Trophoblast cell (in vitro differentiated cells and primary cell): ENCODE results near the gene CEP83.
"Not testable (repeated sequence)": the region's sequence is repeated elsewhere in the genome, so short reads cannot be mapped to it uniquely, and the experiment has no call there.

Experiments
- DNase-seq, 2 donors: peaks; one replicate each; pipeline ENCODE4 v3.0.0-alpha.2; 2016
- H2AFZ ChIP-seq: 2 replicates; pipeline ENCODE4 v1.6.1; 2013; ENCODE audit warnings: low read length, moderate library complexity, mild to moderate bottlenecking; ENCODE audit not compliant: insufficient read depth, poor library complexity
- H2AK5ac ChIP-seq: 2 replicates; pipeline ENCODE4 v1.6.1; 2013; ENCODE audit warnings: mild to moderate bottlenecking, low read length
- H2BK120ac ChIP-seq: 2 replicates; pipeline ENCODE4 v1.6.1; 2013; ENCODE audit warnings: low read length, mild to moderate bottlenecking, moderate library complexity; ENCODE audit not compliant: insufficient read depth, poor library complexity
- H2BK12ac ChIP-seq: 2 replicates; pipeline ENCODE4 v1.6.1; 2013; ENCODE audit warnings: mild to moderate bottlenecking, low read length, moderate library complexity
- H2BK5ac ChIP-seq: 2 replicates; pipeline ENCODE4 v1.6.1; 2013; ENCODE audit warnings: low read length, low read depth, moderate library complexity, mild to moderate bottlenecking; ENCODE audit not compliant: poor library complexity
- H3K14ac ChIP-seq: 2 replicates; pipeline ENCODE4 v1.6.1; 2013; ENCODE audit warnings: mild to moderate bottlenecking, low read length
- H3K18ac ChIP-seq: 2 replicates; pipeline ENCODE4 v1.6.1; 2013; ENCODE audit warnings: mild to moderate bottlenecking, low read length
- H3K23ac ChIP-seq: 2 replicates; pipeline ENCODE4 v1.6.1; 2013; ENCODE audit warnings: low read length
- H3K27ac ChIP-seq: 2 replicates; pipeline ENCODE4 v1.5.1; 2013; ENCODE audit warnings: low read depth, mild to moderate bottlenecking, inconsistent platforms, low read length, moderate library complexity
- H3K27me3 ChIP-seq: 2 replicates; pipeline ENCODE4 v1.6.1; 2013; ENCODE audit warnings: inconsistent platforms, mild to moderate bottlenecking, low read length, moderate library complexity; ENCODE audit not compliant: insufficient read depth
- H3K36me3 ChIP-seq, 2 experiments: 1 replicate in 1 of 2; 2 replicates in 1 of 2; pipeline ENCODE4 v1.6.1; 2013; ENCODE audit warnings: low read length in 2 of 2, mild to moderate bottlenecking in 2 of 2, moderate library complexity in 1 of 2; ENCODE audit not compliant: insufficient read depth in 2 of 2, control insufficient read depth in 1 of 2
- H3K4ac ChIP-seq: 2 replicates; pipeline ENCODE4 v1.6.1; 2013; ENCODE audit warnings: low read depth, mild to moderate bottlenecking, low read length, moderate library complexity
- H3K4me1 ChIP-seq, 2 experiments: 1 replicate in 1 of 2; 2 replicates in 1 of 2; pipeline ENCODE4 v1.6.1; 2013; ENCODE audit warnings: low read length in 2 of 2, mild to moderate bottlenecking in 2 of 2, moderate library complexity in 1 of 2; ENCODE audit not compliant: insufficient read depth in 2 of 2, control insufficient read depth in 1 of 2
- H3K4me2 ChIP-seq: 2 replicates; pipeline ENCODE4 v1.6.1; 2013; ENCODE audit warnings: inconsistent platforms, mild to moderate bottlenecking, low read length, moderate library complexity
- H3K4me3 ChIP-seq: 2 replicates; pipeline ENCODE4 v1.5.1; 2013; ENCODE audit warnings: mild to moderate bottlenecking, low read depth, low read length, inconsistent platforms
- H3K79me1 ChIP-seq: one replicate; pipeline ENCODE4 v1.6.1; 2013; ENCODE audit warnings: low read length
- H3K79me2 ChIP-seq: 2 replicates; pipeline ENCODE4 v1.6.1; 2013; ENCODE audit warnings: low read length, mild to moderate bottlenecking; ENCODE audit not compliant: control insufficient read depth, insufficient read depth, poor library complexity
- H3K9ac ChIP-seq: 2 replicates; pipeline ENCODE4 v1.6.1; 2013; ENCODE audit warnings: mild to moderate bottlenecking, low read length
- H3K9me3 ChIP-seq: 2 replicates; pipeline ENCODE4 v1.6.1; 2013; ENCODE audit warnings: low read depth, mild to moderate bottlenecking, control low read depth, inconsistent platforms, low read length; ENCODE audit not compliant: insufficient read depth
- H4K12ac ChIP-seq: 2 replicates; pipeline ENCODE4 v1.6.1; 2013; ENCODE audit warnings: low read depth, mild to moderate bottlenecking, low read length, moderate library complexity
- H4K8ac ChIP-seq: 2 replicates; pipeline ENCODE4 v1.6.1; 2013; ENCODE audit warnings: low read depth, mild to moderate bottlenecking, low read length, moderate library complexity
- H4K91ac ChIP-seq: one replicate; pipeline ENCODE4 v1.6.1; 2013; ENCODE audit warnings: low read depth, mild to moderate bottlenecking, low read length, moderate library complexity
- WGBS: extraction: QIAGEN DNeasy Blood & Tissue Kit; methylation state at CpG from one replicate; pipeline ENCODE4 v1.1.7; 2013; ENCODE audit warnings: missing lambda C conversion rate; ENCODE audit not compliant: insufficient read length, insufficient coverage; ENCODE audit errors: extremely low coverage; 5-methylcytosine and 5-hydroxymethylcytosine counted together

The CEP83 gene

DNA sequence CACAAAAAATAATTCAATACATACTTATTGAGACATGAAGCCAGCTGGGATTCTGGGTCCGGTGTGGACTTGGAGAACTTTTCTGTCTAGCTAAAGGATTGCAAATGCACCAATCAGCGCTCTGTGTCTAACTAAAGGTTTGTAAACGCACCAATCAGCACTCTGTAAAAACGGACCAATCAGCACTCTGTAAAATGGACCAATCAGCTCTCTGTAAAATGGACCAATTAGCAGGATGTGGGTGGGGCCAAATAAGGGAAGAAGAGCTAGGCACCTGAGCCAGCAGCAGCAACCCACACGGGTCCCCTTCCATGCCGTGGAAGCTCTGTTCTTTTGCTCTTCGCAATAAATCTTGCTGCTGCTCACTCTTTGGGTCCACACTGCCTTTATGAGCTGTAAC is 5.3 kb downstream of the CEP83 start:
- DNase-seq, H3K27me3 ChIP-seq, H3K18ac ChIP-seq, H4K91ac ChIP-seq, H2BK120ac ChIP-seq, H3K4ac ChIP-seq, H4K12ac ChIP-seq, H3K14ac ChIP-seq, H3K4me3 ChIP-seq, H3K9ac ChIP-seq, H3K36me3 ChIP-seq, H2BK12ac ChIP-seq, H4K8ac ChIP-seq, H3K4me1 ChIP-seq, H3K23ac ChIP-seq, H2AK5ac ChIP-seq, H2AFZ ChIP-seq, H2BK5ac ChIP-seq, H3K4me2 ChIP-seq, H3K79me2 ChIP-seq, H3K27ac ChIP-seq, H3K9me3 ChIP-seq, H3K79me1 ChIP-seq: not testable (repeated sequence)
- no CpG with 5 or more reads among the region's 7 CpGs for WGBS

DNA sequence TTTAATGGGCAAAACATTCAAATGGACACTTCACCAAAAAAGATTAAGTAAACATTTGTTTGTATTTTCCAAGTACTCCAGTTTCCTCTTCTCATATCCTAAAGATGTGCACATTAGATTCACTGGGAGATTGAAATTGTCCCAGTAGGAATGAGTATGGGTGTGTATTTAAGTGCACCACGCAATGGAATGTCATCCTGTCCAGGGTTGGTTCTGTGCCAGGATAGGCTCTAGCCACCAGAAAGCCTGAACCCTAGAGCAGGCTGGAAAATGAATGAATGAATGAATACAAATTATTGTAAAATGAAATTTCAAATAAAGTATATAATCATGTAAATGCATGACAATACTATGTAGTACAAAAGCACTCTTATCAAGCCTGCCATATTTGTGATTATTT is 14.0 kb downstream of the CEP83 start:
- H2BK5ac ChIP-seq, result no peak overlapping the region
- H4K91ac ChIP-seq, result no peak overlapping the region
- H3K4me2 ChIP-seq, result no peak overlapping the region
- no peak overlapping the region for H3K14ac ChIP-seq
- no peaks in the 10 kb centered on the region for H3K36me3 ChIP-seq
- H3K79me2 ChIP-seq, result no peaks in the 10 kb centered on the region
- no peak overlapping the region for H3K18ac ChIP-seq
- no peak overlapping the region for H2BK120ac ChIP-seq
- H4K12ac ChIP-seq, result no peak overlapping the region
- no peak overlapping the region for H2BK12ac ChIP-seq
- H3K9me3 ChIP-seq, result no peaks in the 10 kb centered on the region
- H2AFZ ChIP-seq, result no peak overlapping the region
- no peak overlapping the region for H3K9ac ChIP-seq
- DNase-seq, result no peak
- H3K27ac ChIP-seq, result no peak overlapping the region
- no peaks in the 10 kb centered on the region for H3K27me3 ChIP-seq
- no peak overlapping the region for H3K4me3 ChIP-seq
- H3K4ac ChIP-seq, result no peak overlapping the region
- no CpG with 5 or more reads among the region's 1 CpG for WGBS
- H3K23ac ChIP-seq, result no peak overlapping the region
- no peak overlapping the region for H2AK5ac ChIP-seq
- no peaks in the 10 kb centered on the region for H3K4me1 ChIP-seq
- H4K8ac ChIP-seq, result no peak overlapping the region
- H3K79me1 ChIP-seq, result no peaks in the 10 kb centered on the region

DNA sequence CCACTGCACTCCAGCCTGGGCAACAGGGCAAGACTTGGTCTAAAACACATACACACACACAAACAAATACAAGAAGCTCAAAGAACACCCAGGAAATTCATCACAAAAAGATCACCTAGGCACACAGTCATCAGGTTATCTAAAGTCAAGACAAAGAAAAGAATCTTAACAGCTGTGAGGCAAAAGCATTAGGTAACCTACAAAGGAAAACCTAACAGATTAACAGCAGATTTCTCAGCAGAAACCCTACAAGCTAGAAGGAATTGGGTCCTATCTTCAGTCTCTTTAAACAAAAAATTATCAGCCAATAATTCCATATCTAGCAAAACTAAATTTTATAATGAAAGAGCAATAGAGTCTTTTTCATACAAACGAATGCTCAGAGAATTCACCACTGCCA is 22.4 kb downstream of the CEP83 start:
- no peaks in the 10 kb centered on the region for H3K79me2 ChIP-seq
- no peaks in the 10 kb centered on the region for H3K79me1 ChIP-seq
- H3K9me3 ChIP-seq, result no peaks in the 10 kb centered on the region
- no peak overlapping the region for H3K4me2 ChIP-seq
- H3K23ac ChIP-seq, result no peak overlapping the region
- H2AFZ ChIP-seq, result no peak overlapping the region
- no peak overlapping the region for H3K4me3 ChIP-seq
- H3K9ac ChIP-seq, result no peak overlapping the region
- H3K18ac ChIP-seq, result no peak overlapping the region
- no peak overlapping the region for H2AK5ac ChIP-seq
- no peak overlapping the region for H4K12ac ChIP-seq
- no peaks in the 10 kb centered on the region for H3K27me3 ChIP-seq
- H3K36me3 ChIP-seq, result no peaks in the 10 kb centered on the region
- peaks cover 0 to 5% of the 10 kb centered on the region in 2 experiments for H3K4me1 ChIP-seq
- H3K27ac ChIP-seq, result no peak overlapping the region
- DNase-seq, result no peak
- no peak overlapping the region for H3K14ac ChIP-seq
- no peak overlapping the region for H4K91ac ChIP-seq
- no peak overlapping the region for H3K4ac ChIP-seq
- no peak overlapping the region for H2BK12ac ChIP-seq
- no peak overlapping the region for H2BK120ac ChIP-seq
- WGBS, result no CpG with 5 or more reads among the region's 1 CpG
- no peak overlapping the region for H4K8ac ChIP-seq
- no peak overlapping the region for H2BK5ac ChIP-seq

GRCh38 chr12:94435511-94435927 is 24.1 kb downstream of the CEP83 start:
- WGBS, result no CpG with 5 or more reads among the region's 5 CpGs

More at GRCh38 chr12:94435511-94435927, 24.1 kb downstream of the CEP83 start:
- Histone ChIP-seq H2BK120ac (no peak overlapping the region), H4K12ac (no peak overlapping the region), H2AFZ (no peak overlapping the region), H3K4me3 (no peak overlapping the region), H4K91ac (no peak overlapping the region), H3K36me3 (no peaks in the 10 kb centered on the region), H3K9me3 (no peaks in the 10 kb centered on the region), H3K14ac (no peak overlapping the region), H3K23ac (no peak overlapping the region), H3K27me3 (no peaks in the 10 kb centered on the region), H2BK12ac (no peak overlapping the region), H3K27ac (no peak overlapping the region), H3K9ac (no peak overlapping the region), H2AK5ac (no peak overlapping the region), H4K8ac (no peak overlapping the region), H3K79me2 (no peaks in the 10 kb centered on the region), H3K4ac (no peak overlapping the region), H3K4me1 (peaks cover 0 to 5% of the 10 kb centered on the region in 2 experiments), H3K18ac (no peak overlapping the region), H3K79me1 (no peaks in the 10 kb centered on the region), H2BK5ac (no peak overlapping the region), H3K4me2 (no peak overlapping the region)
- DNase-seq, result peak; percentile 55 to 64
